Endothelial cell (in vitro differentiated cells): ENCODE data around the gene GTF2H3. TPM values are rescaled to one million over a fixed set of nuclear protein-coding genes. Genes with fewer than 3 reads are reported as not detected.
A peak's percentile ranks its signal among the peaks of the same experiment; 100 is the strongest.
"Not testable (repeated sequence)": the region's sequence is repeated elsewhere in the genome, so short reads cannot be mapped to it uniquely, and the experiment has no call there.

Source experiments
- DNase-seq: peaks from one replicate; pipeline ENCODE4 v3.0.0; 2021; ENCODE audit warnings: low spot score
- H3K27ac Mint-ChIP-seq: one replicate; pipeline ENCODE4 v1.8.0; 2021; ENCODE audit warnings: mixed read lengths, inconsistent platforms; ENCODE audit not compliant: unreplicated experiment
- H3K27me3 Mint-ChIP-seq: one replicate; pipeline ENCODE4 v1.8.0; 2021; ENCODE audit warnings: mild to moderate bottlenecking, moderate library complexity, mixed read lengths, inconsistent platforms; ENCODE audit not compliant: unreplicated experiment
- H3K36me3 Mint-ChIP-seq: one replicate; pipeline ENCODE4 v1.8.0; 2021; ENCODE audit warnings: mild to moderate bottlenecking, low read depth, mixed read lengths, inconsistent platforms; ENCODE audit not compliant: unreplicated experiment
- H3K4me1 Mint-ChIP-seq: one replicate; pipeline ENCODE4 v1.8.0; 2021; ENCODE audit warnings: mild to moderate bottlenecking, mixed read lengths, inconsistent platforms; ENCODE audit not compliant: unreplicated experiment
- H3K4me3 Mint-ChIP-seq: one replicate; pipeline ENCODE4 v1.8.0; 2021; ENCODE audit warnings: mild to moderate bottlenecking, mixed read lengths, inconsistent platforms; ENCODE audit not compliant: unreplicated experiment
- H3K9me3 Mint-ChIP-seq: one replicate; pipeline ENCODE4 v1.8.0; 2021; ENCODE audit warnings: mixed read lengths, inconsistent platforms; ENCODE audit not compliant: unreplicated experiment
- CTCF ChIP-seq: fragments of 200-600 bp; sonication (generic); IDR thresholded peaks from one replicate; pipeline ENCODE4 v1.5.0; 2021; ENCODE audit warnings: antibody characterized with exemption; ENCODE audit not compliant: unreplicated experiment
- total RNA-seq: library from RNA; stranded (reverse); fragmentation: NEBNext Ultra II Directional; extraction: Animal tissue kit (Norgen Biotek cat#: 25700); gene quantifications from one replicate; pipeline ENCODE4 v1.2.1, GENCODE V29; 2021; ENCODE audit not compliant: unreplicated experiment

The GTF2H3 gene
- total RNA-seq, 1 donor from 2014 or later, result 23.1 TPM

- H3K4me3 Mint-ChIP-seq, result no peak overlapping the region
- no peak for TF ChIP-seq CTCF
- no peaks in the 10 kb centered on the region for H3K9me3 Mint-ChIP-seq
- H3K27ac Mint-ChIP-seq, result no peak overlapping the region
- DNase-seq, result no peak
- H3K36me3 Mint-ChIP-seq, result peaks cover 15% of the 10 kb centered on the region
- peaks cover 11% of the 10 kb centered on the region for H3K4me1 Mint-ChIP-seq
- H3K27me3 Mint-ChIP-seq, result peaks cover 11% of the 10 kb centered on the region
Observed at GRCh38 chr12:123598522-123598921, 35.1 kb upstream of the GTF2H3 start.

GRCh38 chr12:123599310-123599709 lies 34.3 kb upstream of the GTF2H3 start:
- no peak for DNase-seq
- TF ChIP-seq CTCF, result no peak
- H3K27ac Mint-ChIP-seq, result no peak overlapping the region
- no peaks in the 10 kb centered on the region for H3K9me3 Mint-ChIP-seq
- H3K4me3 Mint-ChIP-seq, result peak overlapping the region; percentile 1
- H3K36me3 Mint-ChIP-seq, result peaks cover 15% of the 10 kb centered on the region
- peaks cover 11% of the 10 kb centered on the region for H3K4me1 Mint-ChIP-seq
- peaks cover 11% of the 10 kb centered on the region for H3K27me3 Mint-ChIP-seq

- no peaks in the 10 kb centered on the region for H3K9me3 Mint-ChIP-seq
- no peak for TF ChIP-seq CTCF
- peaks cover 15% of the 10 kb centered on the region for H3K36me3 Mint-ChIP-seq
- no peak for DNase-seq
- no peak overlapping the region for H3K4me3 Mint-ChIP-seq
- no peak overlapping the region for H3K27ac Mint-ChIP-seq
- H3K27me3 Mint-ChIP-seq, result peaks cover 11% of the 10 kb centered on the region
- H3K4me1 Mint-ChIP-seq, result peaks cover 11% of the 10 kb centered on the region
Observed at GRCh38 chr12:123599721-123600120, 33.9 kb upstream of the GTF2H3 start.

- Mint-ChIP-seq H3K9me3 (no peaks in the 10 kb centered on the region), H3K27ac (peak within 1 kb of the TSS; percentile 90), H3K4me3 (peak within 1 kb of the TSS; percentile 97), H3K4me1 (peaks cover 11% of the 10 kb centered on the region), H3K36me3 (peaks cover 12% of the 10 kb centered on the region), H3K27me3 (peaks cover 11% of the 10 kb centered on the region)
- DNase-seq, result peak; percentile 82
- TF ChIP-seq CTCF, result no peak
Observed at GRCh38 chr12:123601602-123602489, 31.8 kb upstream of the GTF2H3 start, which contains the start of gene DDX55. Gene DDX55 (plus strand): TSS chr12:123602099. CDS start chr12:123602149, 50 bp downstream.

- H3K36me3 Mint-ChIP-seq, result peaks cover 19% of the 10 kb centered on the region
- TF ChIP-seq CTCF, result no peak
- H3K27me3 Mint-ChIP-seq, result peaks cover 11% of the 10 kb centered on the region
- peaks cover 11% of the 10 kb centered on the region for H3K4me1 Mint-ChIP-seq
- peak overlapping the region; percentile 97 for H3K4me3 Mint-ChIP-seq
- H3K9me3 Mint-ChIP-seq, result no peaks in the 10 kb centered on the region
- peak overlapping the region; percentile 82 for H3K27ac Mint-ChIP-seq
- no peak for DNase-seq
Observed at GRCh38 chr12:123602651-123603195, 30.9 kb upstream of the GTF2H3 start.

- Mint-ChIP-seq H3K27me3 (peaks cover 11% of the 10 kb centered on the region), H3K36me3 (peaks cover 27% of the 10 kb centered on the region), H3K4me1 (peaks cover 11% of the 10 kb centered on the region)
- not testable (repeated sequence) for H3K9me3 Mint-ChIP-seq, DNase-seq, H3K4me3 Mint-ChIP-seq, H3K27ac Mint-ChIP-seq
Observed at GRCh38 chr12:123603495-123603894, 30.1 kb upstream of the GTF2H3 start.
